Upper lobe of left lung (tissue), 6 donors: ENCODE measurements around the gene MMP23B. TPM values are rescaled to one million over a fixed set of nuclear protein-coding genes. Genes with fewer than 3 reads are reported as not detected.
A peak's percentile ranks its signal among the peaks of the same experiment; 100 is the strongest.

Experiments
- ATAC-seq, 2 donors: fragments of 200-7000 bp; cut with Tn5 transposase; one replicate each; pipeline ENCODE4 v1.9.1; 2022; ENCODE audit warnings: mild to moderate bottlenecking in 2 of 2, moderate library complexity in 2 of 2; ENCODE audit not compliant: low FRiP score in 2 of 2
- DNase-seq, 2 donors: peaks; one replicate each; pipeline ENCODE4 v3.0.0-alpha.2; 2019 to 2020
- H3K27ac ChIP-seq, 4 donors: fragments of 200-600 bp; sonication (generic); one replicate each; pipeline ENCODE4 v1.5.1; 2016 to 2019
- H3K27me3 ChIP-seq, 4 donors: fragments of 200-600 bp; sonication (generic); one replicate each; pipeline ENCODE4 v1.5.1; 2017 to 2019
- H3K36me3 ChIP-seq, 4 donors: fragments of 200-600 bp; sonication (generic); one replicate each; pipeline ENCODE4 v1.5.1; 2016 to 2019
- H3K4me1 ChIP-seq, 4 donors: fragments of 200-600 bp; sonication (generic); one replicate each; pipeline ENCODE4 v1.5.1; 2018 to 2019
- H3K4me3 ChIP-seq, 4 donors: fragments of 200-600 bp; sonication (generic); one replicate each; pipeline ENCODE4 v1.5.1; 2017 to 2019; ENCODE audit warnings: mild to moderate bottlenecking in 2 of 4, moderate library complexity in 1 of 4
- H3K9me3 ChIP-seq, 4 donors: fragments of 200-600 bp; sonication (generic); one replicate each; pipeline ENCODE4 v1.5.1; 2018 to 2019
- CTCF ChIP-seq, 6 experiments: fragments of 450-650 bp in 4 of 6; fragments of 200-600 bp in 2 of 6; sonication (generic) in 2 of 6; IDR thresholded peaks; one replicate each; pipeline ENCODE4 v1.5.1; 2016 to 2019; ENCODE audit warnings: antibody characterized with exemption in 6 of 6
- EP300 ChIP-seq, 4 donors: sonication (generic); formaldehyde crosslinking; IDR thresholded peaks; one replicate each; pipeline ENCODE4 v1.5.1; 2017; ENCODE audit warnings: antibody characterized with exemption in 4 of 4, control low read depth in 2 of 4
- POLR2A ChIP-seq, 4 donors: fragments of 450-650 bp; IDR thresholded peaks; one replicate each; pipeline ENCODE4 v1.5.1; 2016 to 2017; ENCODE audit warnings: antibody characterized with exemption in 4 of 4, mild to moderate bottlenecking in 2 of 4
- POLR2AphosphoS5 ChIP-seq, 2 donors: sonication (generic); formaldehyde crosslinking; IDR thresholded peaks; one replicate each; pipeline ENCODE4 v1.5.1; 2017; ENCODE audit warnings: antibody characterized with exemption in 2 of 2
- WGBS, 2 donors: methylation state at CpG; one replicate each; pipeline ENCODE4 v1.1.5; 2017 to 2018; 5-methylcytosine and 5-hydroxymethylcytosine counted together
- total RNA-seq, 6 donors: library from RNA; depleted of rRNA in 4 of 6; stranded (reverse); fragments of >200 nt in 4 of 6; gene quantifications; one replicate each; pipeline versions ENCODE4 v1.1.0 to v1.2.1, GENCODE V29; 2016 to 2021
- donor health status: DM: no; HTN: no; CAD: no; lungs with moderate emphysema.
- donor health status: DM: no; HTN: yes; CAD: no; lungs with severe emphysema.

Gene MMP23B
- total RNA-seq, 6 donors from 2014 or later: 13.6 to 79.3 (median 33.0) TPM; not detected in 1

GRCh38 chr1:1619917-1620361 is 12.0 kb upstream of the MMP23B start:
- H3K27me3 ChIP-seq: no peaks in the 10 kb centered on the region
- peak in 3 of 6 experiments; percentile 15 to 34 (median 17) for TF ChIP-seq CTCF (IDR thresholded peaks at IDR 0.05)
- TF ChIP-seq POLR2AphosphoS5 (IDR thresholded peaks at IDR 0.05): no peak
- TF ChIP-seq POLR2A (IDR thresholded peaks at IDR 0.05): no peak
- no peak for TF ChIP-seq EP300 (IDR thresholded peaks at IDR 0.05)
- ATAC-seq: no peak
- no peak overlapping the region for H3K4me3 ChIP-seq
- no peaks in the 10 kb centered on the region for H3K9me3 ChIP-seq
- DNase-seq: peak in 1 of 2 donors; percentile 64
- H3K4me1 ChIP-seq: peaks cover 9 to 25% (median 13%) of the 10 kb centered on the region in 4 donors
- H3K36me3 ChIP-seq: peaks cover 0 to 15% (median 10%) of the 10 kb centered on the region in 4 donors
- 60 to 84% methylated on average over 1 to 14 of the region's 14 CpGs for WGBS, 2 donors
- no peak overlapping the region for H3K27ac ChIP-seq

- H3K4me1 ChIP-seq: peaks cover 9 to 25% (median 13%) of the 10 kb centered on the region in 4 donors
- ATAC-seq (no peak), DNase-seq (peak in 1 of 2 donors; percentile 61)
- WGBS, 2 donors: 90 to 100% methylated on average over 4 to 9 of the region's 16 CpGs
- H3K36me3 ChIP-seq: peaks cover 0 to 19% (median 10%) of the 10 kb centered on the region in 4 donors
- H3K4me3 ChIP-seq: no peak overlapping the region
- H3K9me3 ChIP-seq: no peaks in the 10 kb centered on the region
- no peak overlapping the region for H3K27ac ChIP-seq
- H3K27me3 ChIP-seq: no peaks in the 10 kb centered on the region
- TF ChIP-seq POLR2AphosphoS5 (IDR thresholded peaks at IDR 0.05) (no peak), EP300 (IDR thresholded peaks at IDR 0.05) (no peak), POLR2A (IDR thresholded peaks at IDR 0.05) (no peak), CTCF (IDR thresholded peaks at IDR 0.05) (peak in 1 of 6 experiments; percentile 3)
Measured at GRCh38 chr1:1620433-1621139, 11.4 kb upstream of the MMP23B start.

GRCh38 chr1:1621173-1622009 is 10.6 kb upstream of the MMP23B start:
- DNase-seq (peak in 1 of 2 donors; percentile 81), ATAC-seq (no peak)
- no peak overlapping the region for H3K4me3 ChIP-seq
- H3K27ac ChIP-seq: no peak overlapping the region
- WGBS, 2 donors: 85 to 89% methylated on average over 10 to 30 of the region's 31 CpGs
- no peaks in the 10 kb centered on the region for H3K27me3 ChIP-seq
- TF ChIP-seq EP300 (IDR thresholded peaks at IDR 0.05): no peak
- TF ChIP-seq POLR2AphosphoS5 (IDR thresholded peaks at IDR 0.05): no peak
- no peak for TF ChIP-seq CTCF (IDR thresholded peaks at IDR 0.05)
- no peak for TF ChIP-seq POLR2A (IDR thresholded peaks at IDR 0.05)
- no peaks in the 10 kb centered on the region for H3K9me3 ChIP-seq
- peaks cover 9 to 20% (median 11%) of the 10 kb centered on the region in 4 donors for H3K4me1 ChIP-seq
- peaks cover 0 to 20% (median 10%) of the 10 kb centered on the region in 4 donors for H3K36me3 ChIP-seq

- peak in 1 of 2 donors; percentile 61 for DNase-seq
- 81 to 86% methylated on average over 15 to 21 of the region's 21 CpGs for WGBS, 2 donors
- ATAC-seq: no peak
- H3K27me3 ChIP-seq: no peaks in the 10 kb centered on the region
- peaks cover 1 to 12% (median 3%) of the 10 kb centered on the region in 4 donors for H3K4me1 ChIP-seq
- H3K36me3 ChIP-seq: peaks cover 0 to 27% (median 11%) of the 10 kb centered on the region in 4 donors
- no peak overlapping the region for H3K4me3 ChIP-seq
- H3K9me3 ChIP-seq: no peaks in the 10 kb centered on the region
- no peak overlapping the region for H3K27ac ChIP-seq
- TF ChIP-seq EP300 (IDR thresholded peaks at IDR 0.05) (no peak), CTCF (IDR thresholded peaks at IDR 0.05) (no peak), POLR2A (IDR thresholded peaks at IDR 0.05) (no peak), POLR2AphosphoS5 (IDR thresholded peaks at IDR 0.05) (no peak)
Measured at GRCh38 chr1:1622010-1622787, 9.8 kb upstream of the MMP23B start.
